Stimulated activated naive CD4-positive, alpha-beta T cell treated with Interleukin-2 at 50 U/mL for 16 hours (primary cell): Measurements from ENCODE around the gene C9orf50.
A peak's percentile ranks its signal among the peaks of the same experiment; 100 is the strongest.
"Not testable (repeated sequence)": the region's sequence is repeated elsewhere in the genome, so short reads cannot be mapped to it uniquely, and the experiment has no call there.

Experiments used
- DNase-seq: peaks from one replicate; lab custom pipeline; 2025; lab: John Stamatoyannopoulos, UW

C9orf50 gene, protein sequence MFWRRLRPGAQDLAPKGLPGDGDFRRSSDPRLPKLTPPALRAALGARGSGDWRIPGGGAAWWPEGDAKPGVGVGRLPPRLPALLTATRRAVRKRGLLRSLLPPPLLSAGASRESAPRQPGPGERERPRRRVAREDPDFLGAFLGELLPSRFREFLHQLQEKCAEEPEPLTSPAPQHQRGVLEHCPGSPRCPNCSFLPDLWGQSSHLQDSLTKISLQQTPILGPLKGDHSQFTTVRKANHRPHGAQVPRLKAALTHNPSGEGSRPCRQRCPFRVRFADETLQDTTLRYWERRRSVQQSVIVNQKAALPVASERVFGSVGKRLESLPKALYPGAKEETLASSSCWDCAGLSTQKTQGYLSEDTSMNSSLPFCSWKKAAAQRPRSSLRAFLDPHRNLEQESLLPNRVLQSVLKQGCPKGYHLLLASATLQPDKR

DNA sequence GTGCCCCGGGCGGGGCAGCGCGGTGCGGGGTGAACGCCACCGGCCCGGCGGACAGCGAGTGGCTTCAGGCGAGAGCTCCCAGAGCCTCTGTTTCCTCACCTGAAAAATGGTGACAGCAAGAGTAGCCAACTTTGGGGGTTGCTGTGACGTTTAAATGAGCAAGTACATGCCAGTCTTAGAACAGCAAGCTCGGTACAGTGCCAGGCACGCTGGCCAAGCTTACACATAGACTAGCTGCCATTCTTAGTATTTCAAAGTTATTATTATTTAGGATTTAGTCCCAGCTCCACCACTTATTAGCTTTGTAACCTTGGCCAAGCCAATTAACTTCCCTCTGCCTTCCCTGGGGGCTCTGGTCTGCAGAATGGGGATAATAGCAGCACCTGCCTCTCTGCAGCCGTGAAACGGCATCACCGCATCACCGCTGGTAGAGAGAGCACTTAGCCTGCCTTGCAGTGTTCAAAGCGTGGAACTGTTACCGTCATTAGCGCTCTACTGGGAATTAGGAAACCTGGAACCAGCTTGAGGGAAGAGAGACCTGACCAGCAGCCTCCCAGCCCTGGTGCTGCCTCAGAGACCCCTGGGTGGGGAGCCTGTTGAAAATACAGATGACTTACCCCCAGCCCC is at the start of gene C9orf50:
Gene C9orf50, minus strand, starts transcription at position 433 of the 627 bp plus-strand sequence. CDS start 527 bp downstream, outside the sequence.
- DNase-seq, result no peak

DNA sequence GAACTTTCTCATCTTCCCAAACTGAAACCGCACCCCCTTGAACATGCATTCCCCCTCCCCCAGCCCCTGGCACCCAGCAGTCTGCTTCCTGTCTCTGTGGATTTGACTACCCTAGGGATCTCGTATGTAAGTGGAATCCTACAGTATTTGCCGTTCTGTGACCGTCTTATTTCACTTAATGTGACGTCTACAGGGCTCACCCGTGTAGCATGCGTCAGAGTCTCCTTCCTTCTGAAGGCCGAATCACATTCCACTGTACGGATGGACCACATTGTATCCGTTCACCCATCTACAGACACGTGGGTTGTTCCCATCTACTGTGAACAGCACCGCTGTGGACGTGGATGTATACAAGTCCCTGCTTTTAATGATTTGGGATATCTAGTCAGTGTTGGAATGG is 49.0 kb upstream of the C9orf50 start:
- DNase-seq, result no peak

DNA sequence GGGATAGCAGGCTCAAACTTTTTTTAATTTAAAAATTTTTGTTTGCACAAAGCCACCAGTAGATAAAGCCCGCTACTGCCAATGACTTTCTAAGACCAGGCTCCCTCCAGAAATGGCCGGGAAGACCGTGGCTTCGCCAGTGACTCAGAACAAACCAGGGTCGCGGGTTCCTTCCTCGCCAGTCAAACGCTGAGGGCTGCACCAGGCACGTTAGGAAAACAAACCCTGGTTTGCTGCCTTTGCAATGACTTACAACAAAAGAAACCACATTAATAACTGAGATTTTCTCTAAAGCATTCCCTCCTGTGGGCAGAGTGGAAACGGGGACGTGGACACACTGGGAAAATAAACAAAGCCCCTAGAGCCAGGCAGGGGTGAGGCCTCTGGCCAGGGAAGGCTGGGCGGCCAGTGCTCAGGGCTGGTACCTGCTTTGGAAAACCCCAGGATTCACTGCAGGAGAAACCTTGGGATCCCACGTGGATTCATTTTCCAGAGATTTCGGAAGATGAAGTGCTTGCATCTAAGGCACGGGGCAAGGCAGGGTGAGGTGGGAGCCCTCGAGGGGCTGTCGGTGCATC is 48.3 kb upstream of the C9orf50 start:
- no peak for DNase-seq

DNA sequence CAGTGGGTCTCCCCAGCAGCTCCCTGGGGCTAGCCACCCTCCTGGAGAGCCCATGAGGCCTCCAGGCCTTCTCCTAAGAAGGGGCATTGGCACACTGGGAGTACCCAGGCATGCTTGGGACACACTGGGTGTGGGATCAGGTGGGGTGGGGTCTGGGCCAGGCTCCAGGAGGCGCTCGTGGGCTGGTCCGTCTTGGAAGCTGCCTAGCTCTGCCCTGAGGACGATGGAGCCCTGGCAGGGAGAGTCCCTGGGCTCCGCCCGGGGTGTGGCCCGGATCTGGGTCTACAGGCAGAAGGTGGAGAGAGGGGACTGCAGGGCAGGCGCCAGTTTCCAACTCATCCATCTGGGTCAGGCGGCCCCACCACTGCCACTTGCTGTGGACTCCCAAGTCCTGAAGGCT is 46.9 kb upstream of the C9orf50 start:
- no peak for DNase-seq

DNA sequence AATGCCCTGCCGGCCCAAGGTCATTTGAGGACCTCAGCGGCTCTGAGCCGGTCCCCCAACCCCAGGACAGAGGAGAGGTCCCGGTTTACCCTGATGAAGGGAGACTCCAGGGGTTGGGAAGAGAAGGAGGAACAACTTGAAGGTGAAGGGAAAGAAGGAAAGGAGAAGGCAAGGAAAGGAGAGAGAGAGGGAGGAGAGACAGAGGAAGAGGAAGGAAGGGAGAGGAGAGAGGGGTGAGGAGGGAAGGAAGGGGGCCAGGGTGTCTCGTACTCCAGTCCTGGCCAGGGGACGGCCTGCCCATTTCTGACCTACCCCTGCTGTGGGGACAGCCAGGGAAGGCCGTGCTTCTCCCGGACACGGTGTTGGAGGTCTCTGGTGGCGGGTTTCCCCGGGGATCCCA is 46.5 kb upstream of the C9orf50 start:
- DNase-seq, result no peak

DNA sequence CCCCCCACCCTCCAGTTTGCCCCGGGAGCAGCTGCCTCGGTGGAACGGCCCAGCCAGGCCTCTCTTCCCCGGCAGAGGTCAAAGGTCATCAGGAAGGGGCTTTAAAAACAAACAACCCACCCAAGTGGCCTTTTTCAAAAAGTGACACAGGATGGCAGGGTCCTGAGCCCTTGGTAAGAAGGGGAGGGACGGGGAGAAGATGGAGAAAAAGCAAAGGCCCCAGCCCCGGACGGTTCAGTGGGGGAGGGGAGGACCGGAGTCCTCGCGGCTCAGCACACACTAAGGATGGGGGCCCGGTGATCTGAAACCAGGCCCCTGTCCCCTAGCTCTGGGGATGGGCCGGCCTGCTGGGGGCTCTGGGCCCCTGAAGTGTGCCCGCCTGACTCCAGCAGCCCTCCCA is 45.7 kb upstream of the C9orf50 start:
- no peak for DNase-seq

DNA sequence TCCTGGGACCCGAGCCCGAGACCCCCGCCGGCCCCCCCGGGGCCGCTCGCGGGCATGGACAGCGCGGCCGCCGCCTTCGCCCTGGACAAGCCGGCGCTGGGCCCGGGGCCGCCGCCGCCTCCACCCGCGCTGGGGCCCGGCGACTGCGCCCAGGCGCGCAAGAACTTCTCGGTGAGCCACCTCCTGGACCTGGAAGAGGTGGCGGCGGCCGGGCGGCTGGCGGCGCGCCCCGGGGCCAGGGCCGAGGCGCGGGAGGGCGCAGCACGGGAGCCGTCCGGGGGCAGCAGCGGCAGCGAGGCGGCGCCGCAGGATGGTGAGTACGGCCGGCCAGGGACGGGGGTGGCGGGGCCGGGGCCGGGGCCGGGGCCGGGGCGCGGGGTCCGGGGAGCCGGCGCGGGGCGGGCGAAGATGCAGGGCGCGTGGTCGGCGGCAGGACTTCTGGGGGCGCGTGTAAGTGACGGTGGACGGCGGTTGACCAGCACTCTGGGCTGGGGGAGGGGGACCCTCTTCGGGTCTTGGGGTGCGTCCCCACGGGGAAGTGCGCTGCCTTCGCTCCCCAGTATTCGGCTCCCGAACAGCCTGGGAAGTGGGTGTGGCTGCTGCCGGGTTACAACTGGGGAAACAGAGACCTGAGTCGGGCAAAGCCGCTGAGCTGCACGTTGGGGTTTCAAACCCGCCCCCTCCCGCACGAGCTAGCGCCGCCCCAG is 45.1 kb upstream of the C9orf50 start:
- no peak for DNase-seq

DNA sequence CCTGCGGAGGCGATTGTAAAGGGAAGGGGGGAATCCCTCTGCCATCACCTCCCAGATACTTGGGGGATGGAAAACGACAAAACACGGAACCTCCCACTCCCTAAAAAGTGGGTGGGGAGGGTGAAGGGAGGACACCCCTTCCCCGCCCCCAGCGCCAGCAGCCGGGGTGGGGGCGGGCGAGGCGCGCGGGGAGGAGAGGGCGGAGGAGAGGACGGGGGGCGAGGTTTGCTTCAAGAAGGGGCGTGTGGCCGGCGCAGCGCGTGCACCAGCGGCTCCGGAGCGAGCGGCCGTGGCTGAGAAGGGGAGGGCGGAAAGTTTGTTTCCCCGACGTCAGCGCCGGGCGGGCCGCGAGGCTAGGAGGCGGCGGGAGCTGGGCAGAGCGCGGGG is 44.5 kb upstream of the C9orf50 start, which contains the start of gene PRRX2:
Gene PRRX2, plus strand, starts transcription at position 259 of the 387 bp plus-strand sequence. CDS start 221 bp downstream, outside the sequence.
- peak; percentile 11 for DNase-seq

DNA sequence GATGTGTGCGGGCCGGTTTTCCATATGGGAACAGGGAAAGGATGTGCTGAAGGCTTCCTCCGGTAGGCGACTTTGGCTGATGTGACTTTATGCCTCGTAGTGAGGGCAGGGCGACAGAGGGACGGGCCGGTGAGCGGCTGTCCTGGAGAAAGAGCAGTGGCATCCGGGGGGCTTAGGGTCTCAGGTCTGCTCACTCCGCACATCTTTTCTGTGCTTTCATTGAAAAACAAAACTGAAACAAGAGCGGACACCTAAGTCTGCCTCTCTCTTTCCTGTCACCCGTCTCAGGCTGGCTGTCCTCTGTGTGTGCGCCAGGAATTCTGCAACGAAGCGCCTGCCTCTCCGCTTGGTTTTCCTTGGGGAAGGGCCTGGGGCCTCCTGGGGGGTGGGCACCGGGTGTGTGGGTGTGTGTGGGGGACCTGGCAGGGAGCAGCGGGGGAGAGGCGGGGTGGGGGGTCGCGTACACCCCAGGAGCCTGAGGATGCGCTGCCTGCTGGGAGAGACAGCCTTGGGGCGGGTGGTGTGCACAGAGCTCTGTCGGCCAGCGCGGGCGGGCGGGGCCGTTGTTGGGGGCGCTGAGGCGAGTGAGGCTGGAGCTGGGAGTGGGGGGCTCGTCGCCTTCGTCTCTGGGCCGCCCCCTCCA is 44.0 kb upstream of the C9orf50 start:
- DNase-seq, result no peak

DNA sequence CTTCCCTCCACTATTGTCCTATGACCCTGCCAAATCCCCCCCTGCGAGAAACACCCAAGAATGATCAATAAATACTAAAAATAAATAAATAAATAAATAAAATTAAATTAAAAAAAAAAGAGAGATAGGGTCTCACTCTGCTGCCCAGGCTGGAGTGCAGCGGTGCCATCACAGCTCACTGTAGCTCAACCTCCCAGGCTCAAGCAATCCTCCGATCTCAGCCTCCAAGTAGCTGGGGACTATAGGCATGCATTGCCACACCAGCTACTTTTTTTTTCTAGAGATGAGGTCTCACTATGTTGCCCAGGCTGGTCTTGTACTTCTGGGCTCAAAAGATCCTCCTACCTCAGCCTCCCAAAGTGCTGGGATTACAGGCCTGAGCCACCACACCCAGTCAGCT is 41.3 kb upstream of the C9orf50 start:
- not testable (repeated sequence) for DNase-seq

DNA sequence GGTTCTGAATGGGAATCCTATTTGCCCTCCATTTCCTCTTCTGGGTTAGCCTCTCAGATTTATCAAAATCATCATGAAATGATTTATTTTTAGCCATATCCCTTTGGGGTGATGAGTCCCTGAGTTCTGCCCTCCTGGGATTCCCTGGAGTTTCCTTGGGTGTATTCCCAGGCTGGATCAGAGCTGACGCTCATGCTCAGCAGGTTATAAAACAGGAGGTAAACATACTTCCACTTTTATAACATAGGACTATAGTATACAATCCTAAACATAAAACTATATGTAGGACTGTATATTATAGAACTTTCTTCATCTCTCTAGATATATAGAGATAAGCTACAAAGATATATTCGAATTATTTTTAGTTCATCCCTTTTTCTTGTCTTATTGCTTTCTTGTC is 40.1 kb upstream of the C9orf50 start:
- no peak for DNase-seq

DNA sequence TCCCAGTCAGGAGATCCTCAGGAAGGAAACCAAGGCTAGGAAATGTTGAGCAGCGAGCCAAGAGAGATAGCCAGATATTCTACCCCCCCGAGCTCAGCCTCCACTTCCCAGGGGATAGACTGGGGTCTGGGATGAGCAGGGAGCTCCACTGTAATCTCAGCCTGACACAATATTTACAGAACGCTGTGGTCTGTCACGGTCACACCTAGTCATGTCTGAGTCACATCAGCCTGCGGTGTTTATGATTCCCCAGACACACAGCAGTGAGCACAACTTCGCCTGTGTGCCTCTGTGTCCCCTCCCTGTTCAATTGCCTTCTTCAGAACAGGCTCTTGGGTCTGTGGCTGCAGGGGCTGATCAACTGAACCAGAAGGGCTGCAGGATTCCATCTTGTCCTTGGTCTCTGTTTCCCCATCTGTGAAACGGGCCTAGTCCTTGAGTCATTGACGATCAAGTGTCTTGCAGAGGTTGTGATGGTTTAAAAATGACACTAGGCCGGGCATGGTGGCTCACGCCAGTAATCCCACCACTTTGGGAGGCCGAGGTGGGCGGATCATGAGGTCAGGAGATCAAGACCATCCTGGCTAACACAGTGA is 36.0 kb upstream of the C9orf50 start:
- no peak for DNase-seq

DNA sequence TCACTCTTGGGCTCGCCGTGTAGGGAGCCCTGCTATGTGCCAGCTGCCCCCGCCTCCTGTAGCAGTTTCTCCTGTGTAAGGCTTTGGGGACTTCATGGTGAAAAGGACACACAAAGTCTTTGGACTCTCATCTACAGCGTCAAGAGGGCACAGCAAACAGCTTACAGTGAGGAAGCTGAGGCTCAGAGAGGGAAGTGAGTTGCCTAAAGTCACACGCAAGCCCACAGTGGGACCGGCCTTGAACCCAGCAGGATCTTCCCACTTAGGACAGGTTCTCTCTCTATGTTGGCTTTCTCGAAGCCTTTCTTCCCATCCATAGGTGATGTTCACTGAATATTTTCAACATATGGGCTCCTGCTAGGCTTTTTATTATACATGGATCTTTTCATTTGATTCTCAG is 34.8 kb upstream of the C9orf50 start:
- DNase-seq, result no peak

DNA sequence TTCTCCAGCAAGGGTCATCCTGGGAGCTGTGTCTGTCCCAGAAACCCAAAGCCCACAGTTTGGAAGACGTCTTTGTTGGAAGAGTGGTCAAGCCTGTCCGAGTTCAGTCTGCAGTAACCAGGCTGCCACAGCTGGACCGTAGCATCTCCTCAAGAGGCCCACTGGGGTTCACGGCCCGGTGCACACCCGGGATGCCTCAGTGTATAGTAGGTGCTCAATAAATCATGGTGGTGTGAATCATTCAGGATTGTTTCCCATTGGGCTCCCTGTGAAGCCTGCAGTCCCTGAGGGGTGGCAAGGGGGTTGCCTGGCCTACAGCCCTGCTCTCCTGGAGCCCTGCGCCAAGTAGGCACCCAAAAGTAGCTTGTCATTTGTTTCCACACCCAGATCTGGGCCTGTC is 34.3 kb upstream of the C9orf50 start:
- DNase-seq, result no peak

DNA sequence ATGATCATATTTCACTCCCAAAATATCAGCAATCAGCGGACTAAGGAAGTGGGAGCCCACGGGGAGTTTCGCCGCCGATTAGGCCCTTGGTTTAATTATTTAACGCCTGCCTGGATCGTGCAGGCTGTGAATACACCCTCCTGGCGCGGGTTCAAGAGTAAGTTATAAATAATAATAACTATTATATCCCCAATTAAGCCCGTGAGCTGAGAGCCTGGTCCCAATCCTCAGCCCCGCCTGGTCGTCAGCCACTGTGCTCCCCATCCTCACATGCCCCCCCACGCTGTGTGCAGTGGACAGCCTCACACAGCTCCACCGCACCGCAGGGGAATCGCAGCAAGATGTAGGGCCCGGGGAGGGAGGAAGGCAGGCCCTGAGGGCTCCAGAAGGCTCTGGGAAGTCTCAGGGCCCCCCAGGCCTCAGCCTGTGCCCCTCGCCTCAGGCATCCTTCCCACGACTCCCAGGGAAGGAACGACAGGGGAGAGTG is 33.7 kb upstream of the C9orf50 start:
- DNase-seq, result no peak

DNA sequence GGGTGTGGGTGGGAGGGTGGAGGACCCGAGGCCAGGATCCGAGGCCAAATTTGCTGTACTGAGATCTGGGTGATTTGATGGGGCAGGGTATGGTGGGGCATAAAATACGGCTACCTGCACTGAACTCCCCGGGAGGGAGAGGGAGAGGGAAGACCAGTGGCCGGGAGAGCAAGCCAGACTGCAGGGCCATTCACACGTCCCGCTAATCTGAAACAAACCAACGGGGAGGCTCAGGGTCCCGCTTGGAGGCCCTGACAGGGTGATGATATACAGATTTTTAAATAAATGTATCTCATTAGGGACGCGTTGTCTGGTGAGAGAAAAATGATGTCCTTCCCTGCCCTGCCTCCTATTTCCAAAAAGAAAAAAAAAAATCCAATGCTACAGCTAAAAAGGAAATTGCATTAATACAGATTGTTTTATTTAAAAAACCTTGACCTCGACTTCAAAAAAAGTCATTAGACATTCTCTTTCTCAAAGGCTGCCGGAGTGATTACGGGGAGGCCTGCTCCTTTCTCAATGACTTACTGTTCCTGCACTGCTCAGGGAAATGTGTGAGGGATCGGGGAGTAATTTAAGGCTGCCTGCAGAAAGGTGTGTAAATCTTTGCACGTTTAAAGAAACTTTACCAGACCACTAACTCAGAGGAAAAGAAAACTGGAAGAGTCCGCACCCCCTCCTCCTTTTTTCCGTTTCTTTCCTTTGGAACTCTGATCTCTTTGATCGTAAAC is 33.1 kb upstream of the C9orf50 start:
- DNase-seq, result no peak

DNA sequence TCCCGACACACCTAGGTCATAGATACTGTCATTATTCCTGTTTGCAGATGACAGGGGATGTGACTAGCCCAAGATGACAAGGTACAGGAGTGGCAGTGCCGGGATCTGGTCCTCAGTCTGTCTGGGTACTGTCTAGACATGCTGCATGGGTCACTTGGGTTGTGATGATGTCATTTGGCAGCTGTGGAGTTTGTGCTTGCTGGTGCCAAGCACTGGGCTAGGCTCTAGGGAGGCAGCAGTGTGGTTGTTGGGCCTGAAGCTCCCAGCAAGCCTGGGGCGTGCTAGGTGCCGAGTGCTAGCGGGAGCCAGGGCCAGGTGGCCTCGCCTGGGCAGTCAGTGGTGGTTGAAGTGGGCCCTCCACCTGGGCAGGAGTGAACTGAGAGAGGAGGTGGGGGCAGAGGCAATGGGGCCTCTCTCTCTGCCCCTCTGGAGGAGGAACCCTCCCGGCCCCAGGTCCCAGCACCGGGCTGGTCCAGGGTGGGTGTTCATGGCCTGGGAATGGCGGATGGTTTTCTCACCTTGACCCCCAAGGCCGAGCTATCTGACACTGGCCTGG is 29.9 kb upstream of the C9orf50 start:
- DNase-seq, result no peak

DNA sequence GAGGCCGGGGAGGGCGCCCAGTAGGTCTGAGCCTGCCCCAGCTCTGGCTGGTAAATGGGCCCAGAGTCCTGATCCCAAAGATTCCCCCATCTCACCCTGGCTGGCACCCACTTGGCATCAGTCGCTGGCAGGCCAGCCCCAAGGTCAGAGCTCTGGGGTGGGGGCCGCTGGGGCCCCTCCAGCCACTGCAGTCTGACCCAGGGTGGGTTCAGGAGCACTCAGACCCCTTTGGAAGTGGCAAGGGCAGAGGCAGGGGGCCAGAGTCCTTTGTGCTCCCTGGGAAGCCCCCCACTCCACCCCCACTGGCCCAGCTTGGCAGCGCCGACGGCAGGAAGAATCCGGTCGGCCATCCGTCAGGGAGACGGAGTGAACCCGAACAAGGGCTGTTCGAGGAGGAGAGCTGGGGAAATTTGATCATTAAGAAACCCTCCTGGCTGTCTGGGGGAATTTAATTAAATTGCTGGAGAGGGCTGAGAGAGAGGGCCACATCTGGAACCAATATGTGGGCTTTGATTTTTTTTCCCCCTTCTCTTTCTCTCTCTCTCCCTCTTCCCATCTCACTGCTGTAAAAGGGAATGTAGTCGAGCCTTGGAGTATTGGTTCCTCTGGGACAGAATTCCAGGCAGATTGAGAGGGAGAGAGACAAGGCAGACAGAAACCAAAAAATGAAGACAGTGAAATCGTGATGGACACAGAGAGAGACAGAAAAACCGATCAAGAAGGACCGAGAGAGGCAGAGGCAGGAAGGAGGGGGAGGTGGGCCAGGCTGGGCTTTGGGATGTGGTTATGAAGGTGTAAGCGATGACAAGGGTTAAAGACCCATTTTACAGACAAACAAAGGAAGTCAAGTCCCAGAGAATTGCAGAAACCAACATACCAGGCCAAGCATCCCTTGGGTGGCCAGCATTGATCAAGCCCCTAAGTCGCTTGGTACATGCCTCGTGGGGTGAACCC is 29.1 kb upstream of the C9orf50 start:
- no peak for DNase-seq

DNA sequence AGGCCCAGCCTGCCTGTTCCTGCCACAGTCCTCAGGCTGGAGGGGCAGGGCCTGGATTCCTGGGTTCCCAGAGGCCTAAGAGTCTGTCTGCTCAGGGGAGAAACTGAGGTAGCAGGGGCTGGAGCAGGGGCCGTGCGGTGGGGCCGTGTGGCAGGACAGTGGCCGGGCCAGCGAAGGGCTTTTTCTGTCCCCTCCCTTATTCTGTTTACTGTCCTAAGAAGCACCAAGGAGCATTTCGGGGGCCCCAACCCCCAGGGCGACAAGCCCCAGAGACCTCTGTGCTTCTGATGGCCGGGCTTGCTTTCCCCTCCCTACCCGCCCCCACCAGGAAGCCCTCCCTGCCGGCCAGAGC is 27.8 kb upstream of the C9orf50 start:
- DNase-seq, result no peak
